GM18909 (cell line): ENCODE measurements around the gene ADARB1.

Experiments
- ATAC-seq: cut with Tn5 transposase; IDR thresholded peaks from one replicate; pipeline ENCODE4 v1.9.1; 2021; ENCODE audit warnings: mild to moderate bottlenecking; ENCODE audit not compliant: unreplicated experiment, poor library complexity

ADARB1 gene

DNA sequence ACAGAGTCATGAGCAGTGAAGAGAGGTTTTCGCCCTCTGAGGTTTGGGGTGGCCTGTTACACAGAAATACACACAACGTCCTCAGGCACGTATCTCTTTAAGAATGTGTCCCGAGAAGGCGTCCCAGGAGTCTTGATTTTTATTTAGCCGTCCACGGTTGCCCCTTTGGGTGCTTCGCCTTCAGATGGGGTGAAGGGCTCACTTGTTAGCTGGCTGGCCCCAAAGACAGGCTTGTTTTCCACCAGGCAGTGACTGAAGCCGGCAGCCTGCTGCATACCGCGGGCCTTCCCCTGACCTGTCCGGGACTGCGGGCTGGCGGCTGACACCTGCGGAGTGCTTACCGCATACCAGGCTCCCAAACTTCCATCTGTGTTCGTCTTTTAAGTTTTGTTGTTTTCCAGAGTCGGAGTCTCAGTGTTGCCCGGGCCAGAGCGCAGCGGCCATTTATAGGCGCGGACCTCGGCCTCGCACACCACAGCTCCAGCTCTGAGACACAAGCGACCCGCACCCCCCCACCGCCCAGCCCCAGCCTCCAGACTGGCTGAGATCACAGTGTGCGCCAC lies 1.6 kb upstream of the ADARB1 start:
- no peak for ATAC-seq

GRCh38 chr21:45073301-45074047 lies 906 bp upstream of the ADARB1 start:
- no peak for ATAC-seq

- ATAC-seq: peak; percentile 27
These were observed 627 bp downstream of the ADARB1 start for GRCh38 chr21:45074818-45075595.

GRCh38 chr21:45075596-45076244 lies 1.3 kb downstream of the ADARB1 start:
- no peak for ATAC-seq

GRCh38 chr21:45076245-45076711 lies 1.9 kb downstream of the ADARB1 start:
- ATAC-seq: no peak

DNA sequence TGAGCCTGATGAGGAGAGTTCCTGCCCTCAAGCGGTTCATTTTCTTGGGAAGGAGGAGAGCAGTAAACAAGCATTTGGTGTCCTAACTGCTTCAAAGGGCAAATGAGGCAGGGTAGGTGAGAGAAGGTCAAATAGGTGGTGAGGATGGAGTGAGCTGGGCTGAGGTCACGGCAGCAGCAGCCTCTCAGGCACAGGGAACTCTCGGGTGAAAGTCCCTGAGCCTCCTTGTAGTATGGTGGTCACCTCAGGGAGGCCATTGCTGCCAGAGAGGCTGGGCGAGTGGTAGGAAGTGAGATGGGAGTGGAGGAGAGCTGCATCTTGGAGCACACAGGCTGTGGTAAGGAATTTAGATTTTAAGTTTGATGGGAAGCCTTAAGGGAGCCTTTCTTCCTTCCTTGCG lies 4.0 kb downstream of the ADARB1 start:
- ATAC-seq: no peak

DNA sequence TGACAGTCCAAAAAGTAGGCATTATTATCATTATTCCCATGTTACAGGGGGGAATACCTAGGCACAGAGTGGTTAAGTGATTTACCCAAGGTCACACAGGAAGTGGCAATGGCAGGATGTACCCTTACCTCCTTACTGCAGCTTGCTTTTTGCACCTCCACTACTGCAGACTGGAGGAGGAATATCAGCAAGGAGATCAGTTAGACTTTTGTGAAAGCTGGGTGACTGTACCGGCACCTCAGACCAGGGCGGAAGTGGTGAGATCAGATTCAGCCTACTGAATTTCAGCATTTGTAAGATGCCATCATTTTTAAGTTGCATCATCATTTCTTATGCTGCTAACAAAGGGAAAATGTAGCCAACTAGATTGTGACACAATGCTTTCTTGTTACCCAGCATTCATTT lies 4.5 kb downstream of the ADARB1 start:
- ATAC-seq: no peak

DNA sequence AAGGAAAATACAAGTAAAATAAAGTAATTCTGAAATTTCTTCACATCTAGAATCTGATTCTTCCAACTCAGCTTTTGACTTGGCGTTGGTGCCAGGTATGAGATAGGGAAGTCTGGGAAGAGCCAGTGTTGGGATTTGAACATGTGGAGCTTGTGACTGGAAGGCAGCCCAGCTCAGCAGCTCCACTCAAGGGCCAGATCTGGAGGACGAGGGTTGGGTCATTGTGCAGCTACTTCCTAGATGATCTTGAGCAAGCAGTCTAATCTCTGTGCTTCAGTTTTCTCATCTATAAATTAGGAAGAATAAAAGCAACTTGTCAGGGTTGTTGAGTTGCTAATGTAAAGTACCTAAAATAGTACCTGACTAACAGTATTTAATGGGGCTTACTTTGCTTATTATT lies 5.0 kb downstream of the ADARB1 start:
- no peak for ATAC-seq

- no peak for ATAC-seq
These were observed 5.9 kb downstream of the ADARB1 start for GRCh38 chr21:45080232-45080631.

- ATAC-seq: no peak
These were observed 6.4 kb downstream of the ADARB1 start for GRCh38 chr21:45080639-45081414.

DNA sequence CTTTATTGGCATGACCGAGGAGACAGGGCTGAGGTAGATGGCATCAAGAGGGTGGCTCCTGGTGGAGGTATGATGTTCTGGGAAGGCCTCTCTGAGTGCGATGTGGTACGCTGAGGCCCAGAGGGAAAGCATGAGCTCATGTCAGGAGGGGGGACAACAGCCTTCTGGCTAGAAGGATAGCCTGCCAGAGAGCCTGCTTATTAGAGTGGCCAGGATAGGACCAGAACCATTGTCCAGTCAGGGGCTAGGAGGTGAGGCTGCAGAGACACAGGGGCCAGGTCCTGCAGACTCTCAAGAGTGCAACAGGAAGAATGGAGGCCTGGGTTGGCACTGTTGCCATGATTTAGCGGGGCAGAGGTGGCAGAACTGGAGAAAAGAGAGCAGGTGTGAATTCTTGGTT lies 7.3 kb downstream of the ADARB1 start:
- no peak for ATAC-seq

DNA sequence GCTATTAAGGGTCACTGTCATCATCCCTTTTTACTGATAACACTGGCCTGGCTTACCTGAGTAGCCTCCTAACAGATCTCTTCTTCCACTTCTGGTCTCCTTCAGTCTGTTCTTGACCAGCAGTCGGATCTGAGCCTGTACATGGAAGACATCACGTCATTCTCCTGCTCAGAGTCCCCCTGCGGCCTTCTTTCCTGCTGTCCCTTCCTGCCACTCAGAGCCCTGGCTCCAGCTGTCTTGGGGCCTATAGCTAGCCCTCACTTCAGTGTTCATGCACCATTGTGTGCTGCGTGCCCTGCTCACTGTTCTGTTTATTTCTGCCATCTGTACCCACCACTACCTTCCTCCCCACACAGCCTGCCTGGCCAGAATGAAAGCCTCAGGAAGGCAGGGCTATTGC lies 8.4 kb downstream of the ADARB1 start:
- no peak for ATAC-seq

GRCh38 chr21:45084121-45084520 lies 9.7 kb downstream of the ADARB1 start:
- no peak for ATAC-seq

- no peak for ATAC-seq
These were observed 10.6 kb downstream of the ADARB1 start for GRCh38 chr21:45084881-45085536.

- no peak for ATAC-seq
These were observed 11.3 kb downstream of the ADARB1 start for GRCh38 chr21:45085700-45086099.

GRCh38 chr21:45086337-45086958 lies 12.1 kb downstream of the ADARB1 start:
- no peak for ATAC-seq

DNA sequence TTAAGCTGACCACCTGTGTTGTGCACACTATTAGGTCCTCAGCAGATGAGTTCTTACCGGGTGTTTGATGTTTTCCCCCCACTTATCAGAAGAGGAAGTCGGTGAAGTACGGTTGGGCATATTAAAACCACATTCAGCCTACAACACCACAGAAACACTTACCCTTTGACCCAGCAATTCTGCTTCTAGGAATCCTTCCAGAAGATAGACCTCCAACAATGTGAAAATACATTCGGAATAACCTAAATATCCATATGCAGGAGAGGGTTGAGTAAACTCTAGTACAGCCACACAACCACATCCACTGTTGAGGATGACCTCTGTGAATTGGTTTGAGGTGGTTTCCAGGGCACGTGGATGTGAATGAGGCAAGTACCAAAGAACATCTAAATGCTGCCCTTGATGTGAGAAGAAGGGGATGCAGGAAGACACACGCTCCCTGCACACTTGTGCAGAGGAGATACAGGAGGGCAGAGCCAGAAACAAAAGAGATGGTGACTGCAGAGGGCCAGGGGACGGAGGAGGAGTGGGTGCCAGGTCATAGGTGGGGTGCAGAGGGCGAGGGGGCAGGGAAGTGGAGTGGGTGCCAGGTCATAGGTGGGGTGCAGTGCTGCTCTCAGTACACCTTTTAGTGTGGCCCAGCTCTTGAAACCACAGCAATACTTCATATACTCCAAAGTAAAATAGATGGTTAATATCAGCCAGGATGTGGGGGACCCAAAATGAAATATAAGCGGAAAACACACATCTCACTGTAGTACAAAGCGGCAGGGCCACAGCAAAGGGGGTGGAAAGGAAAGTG lies 12.8 kb downstream of the ADARB1 start:
- ATAC-seq: no peak

GRCh38 chr21:45088116-45088515 lies 13.7 kb downstream of the ADARB1 start:
- no peak for ATAC-seq
